GM12875 (cell line): ENCODE results near the gene LTBR.
"Not testable (repeated sequence)": the region's sequence is repeated elsewhere in the genome, so short reads cannot be mapped to it uniquely, and the experiment has no call there.

Experiments used
- H3K4me3 ChIP-seq: one replicate; pipeline ENCODE4 v1.5.1; 2011; ENCODE audit warnings: low read depth, low read length, control low read depth
- TF ChIP-seq, protein P1 (sequence below): IDR thresholded peaks from 2 replicates; pipeline ENCODE4 v1.5.1; 2011; ENCODE audit warnings: low read depth, mild to moderate bottlenecking, control low read depth, inconsistent platforms, low read length, moderate library complexity, borderline replicate concordance; ENCODE audit not compliant: insufficient read depth

The LTBR gene

DNA sequence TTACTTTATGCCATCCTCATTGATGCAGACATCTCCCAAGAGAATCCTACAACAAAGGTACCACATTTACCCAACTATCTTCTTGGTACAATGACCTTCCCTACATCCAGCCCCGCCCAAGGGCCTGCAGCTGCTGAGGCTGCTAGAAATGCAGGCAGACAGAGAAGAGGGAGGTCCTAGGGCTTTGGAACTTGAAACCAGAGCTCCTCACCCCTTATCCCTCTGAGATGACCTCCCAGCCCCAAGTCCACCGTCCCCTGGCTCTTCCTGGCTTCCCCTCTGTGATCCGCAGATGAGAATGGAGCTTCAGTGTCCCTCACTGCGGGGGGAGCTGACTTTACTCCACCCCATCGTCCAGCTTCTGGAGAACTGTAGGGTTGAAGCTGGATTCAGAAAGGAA lies 40.4 kb upstream of the LTBR start:
- H3K4me3 ChIP-seq: no peak overlapping the region

GRCh38 chr12:6344101-6344660 lies 39.8 kb upstream of the LTBR start:
- not testable (repeated sequence) for H3K4me3 ChIP-seq

More for the DNA sequence above, 40.4 kb upstream of the LTBR start:
- TF ChIP-seq, protein P1, sequence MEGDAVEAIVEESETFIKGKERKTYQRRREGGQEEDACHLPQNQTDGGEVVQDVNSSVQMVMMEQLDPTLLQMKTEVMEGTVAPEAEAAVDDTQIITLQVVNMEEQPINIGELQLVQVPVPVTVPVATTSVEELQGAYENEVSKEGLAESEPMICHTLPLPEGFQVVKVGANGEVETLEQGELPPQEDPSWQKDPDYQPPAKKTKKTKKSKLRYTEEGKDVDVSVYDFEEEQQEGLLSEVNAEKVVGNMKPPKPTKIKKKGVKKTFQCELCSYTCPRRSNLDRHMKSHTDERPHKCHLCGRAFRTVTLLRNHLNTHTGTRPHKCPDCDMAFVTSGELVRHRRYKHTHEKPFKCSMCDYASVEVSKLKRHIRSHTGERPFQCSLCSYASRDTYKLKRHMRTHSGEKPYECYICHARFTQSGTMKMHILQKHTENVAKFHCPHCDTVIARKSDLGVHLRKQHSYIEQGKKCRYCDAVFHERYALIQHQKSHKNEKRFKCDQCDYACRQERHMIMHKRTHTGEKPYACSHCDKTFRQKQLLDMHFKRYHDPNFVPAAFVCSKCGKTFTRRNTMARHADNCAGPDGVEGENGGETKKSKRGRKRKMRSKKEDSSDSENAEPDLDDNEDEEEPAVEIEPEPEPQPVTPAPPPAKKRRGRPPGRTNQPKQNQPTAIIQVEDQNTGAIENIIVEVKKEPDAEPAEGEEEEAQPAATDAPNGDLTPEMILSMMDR: no peak

- TF ChIP-seq, protein P1: no peak
Measured at GRCh38 chr12:6345319-6346091, 38.5 kb upstream of the LTBR start.

DNA sequence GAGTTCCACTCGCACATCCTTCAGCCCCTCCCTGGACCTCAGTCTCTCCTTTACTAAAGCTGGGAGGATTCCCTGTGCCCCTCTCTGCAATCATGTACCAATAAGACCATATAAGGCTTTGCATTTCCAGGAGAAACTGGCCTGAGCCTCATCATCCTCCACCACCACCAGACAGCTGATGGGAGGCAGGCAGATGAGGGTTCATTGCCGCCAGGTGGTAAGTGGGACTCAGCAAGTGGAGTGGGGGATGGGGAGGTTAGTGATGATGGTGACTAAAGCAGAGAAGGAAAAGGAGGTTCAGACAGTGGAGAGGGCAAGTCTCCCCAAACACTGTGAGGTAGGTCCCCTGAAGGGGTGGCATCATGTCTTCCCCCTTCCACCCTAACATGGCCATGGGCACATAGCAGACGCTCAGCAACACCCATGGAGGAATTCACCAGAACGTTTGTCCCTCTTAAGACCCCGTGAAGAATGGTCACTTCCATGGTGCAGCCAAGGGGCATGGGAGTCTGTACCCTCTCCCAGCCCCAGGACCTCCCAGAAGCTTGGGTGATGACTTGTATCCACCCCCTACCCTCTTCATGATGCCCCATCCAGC lies 37.6 kb upstream of the LTBR start:
- TF ChIP-seq, protein P1: no peak
- no peak overlapping the region for H3K4me3 ChIP-seq

More at GRCh38 chr12:6345319-6346091, 38.5 kb upstream of the LTBR start:
- no peak overlapping the region for H3K4me3 ChIP-seq

DNA sequence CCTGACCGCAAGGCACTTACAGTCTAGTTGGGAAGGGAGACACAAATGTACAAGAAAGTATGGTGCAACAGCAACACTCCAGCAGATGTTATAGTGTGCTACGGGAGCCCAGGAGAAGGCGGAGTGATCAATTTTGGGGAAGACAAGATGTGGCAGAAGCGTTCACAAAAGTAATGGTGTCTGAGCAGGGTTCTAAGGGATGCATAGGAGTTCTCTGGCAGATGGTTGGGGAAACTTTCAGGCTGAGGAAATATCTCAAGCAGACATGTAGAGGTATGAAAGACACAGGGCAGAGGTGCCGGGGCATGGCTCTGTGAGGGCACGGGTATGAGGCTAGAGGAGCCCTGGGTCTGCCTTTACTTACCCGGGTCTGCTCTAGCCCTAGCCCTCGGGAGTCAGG lies 37.0 kb upstream of the LTBR start:
- no peak overlapping the region for H3K4me3 ChIP-seq
- TF ChIP-seq, protein P1: no peak

- no peak overlapping the region for H3K4me3 ChIP-seq
- TF ChIP-seq, protein P1: no peak
Measured at GRCh38 chr12:6347367-6348338, 36.3 kb upstream of the LTBR start.

GRCh38 chr12:6351622-6352021 lies 32.3 kb upstream of the LTBR start:
- no peak overlapping the region for H3K4me3 ChIP-seq
- TF ChIP-seq, protein P1: no peak
